Nephron progenitor cell (in vitro differentiated cells): ENCODE results near the gene COL18A1.

Experiments used
- DNase-seq: peaks from one replicate; pipeline ENCODE4 v3.0.0; 2021
- H3K27ac Mint-ChIP-seq: 2 replicates; pipeline ENCODE4 v1.8.0; 2021; ENCODE audit warnings: mild to moderate bottlenecking, moderate library complexity, mixed read lengths
- H3K27me3 Mint-ChIP-seq: 2 replicates; pipeline ENCODE4 v1.8.0; 2021; ENCODE audit warnings: mild to moderate bottlenecking, low read depth, mixed read lengths; ENCODE audit not compliant: poor library complexity
- H3K36me3 Mint-ChIP-seq: 2 replicates; pipeline ENCODE4 v1.8.0; 2021; ENCODE audit warnings: low read depth, mixed read lengths
- H3K4me1 Mint-ChIP-seq: 2 replicates; pipeline ENCODE4 v1.8.0; 2021; ENCODE audit warnings: mixed read lengths
- H3K4me3 Mint-ChIP-seq: 2 replicates; pipeline ENCODE4 v1.8.0; 2021; ENCODE audit warnings: mild to moderate bottlenecking, moderate library complexity, mixed read lengths
- H3K9me3 Mint-ChIP-seq: 2 replicates; pipeline ENCODE4 v1.8.0; 2021; ENCODE audit warnings: mild to moderate bottlenecking, moderate library complexity, mixed read lengths
- TF ChIP-seq, protein P1 (sequence below): fragments of 200-600 bp; sonication (generic); IDR thresholded peaks from 2 replicates; pipeline ENCODE4 v1.5.0; 2021; ENCODE audit warnings: antibody characterized with exemption

COL18A1 gene

GRCh38 chr21:45380566-45380965 is 24.4 kb upstream of the COL18A1 start:
- H3K4me3 Mint-ChIP-seq = no peak overlapping the region
- H3K9me3 Mint-ChIP-seq = peaks cover 13% of the 10 kb centered on the region
- peaks cover 36% of the 10 kb centered on the region for H3K4me1 Mint-ChIP-seq
- H3K27me3 Mint-ChIP-seq = peaks cover 20% of the 10 kb centered on the region
- no peak overlapping the region for H3K27ac Mint-ChIP-seq
- peaks cover 8% of the 10 kb centered on the region for H3K36me3 Mint-ChIP-seq
- TF ChIP-seq, protein P1, sequence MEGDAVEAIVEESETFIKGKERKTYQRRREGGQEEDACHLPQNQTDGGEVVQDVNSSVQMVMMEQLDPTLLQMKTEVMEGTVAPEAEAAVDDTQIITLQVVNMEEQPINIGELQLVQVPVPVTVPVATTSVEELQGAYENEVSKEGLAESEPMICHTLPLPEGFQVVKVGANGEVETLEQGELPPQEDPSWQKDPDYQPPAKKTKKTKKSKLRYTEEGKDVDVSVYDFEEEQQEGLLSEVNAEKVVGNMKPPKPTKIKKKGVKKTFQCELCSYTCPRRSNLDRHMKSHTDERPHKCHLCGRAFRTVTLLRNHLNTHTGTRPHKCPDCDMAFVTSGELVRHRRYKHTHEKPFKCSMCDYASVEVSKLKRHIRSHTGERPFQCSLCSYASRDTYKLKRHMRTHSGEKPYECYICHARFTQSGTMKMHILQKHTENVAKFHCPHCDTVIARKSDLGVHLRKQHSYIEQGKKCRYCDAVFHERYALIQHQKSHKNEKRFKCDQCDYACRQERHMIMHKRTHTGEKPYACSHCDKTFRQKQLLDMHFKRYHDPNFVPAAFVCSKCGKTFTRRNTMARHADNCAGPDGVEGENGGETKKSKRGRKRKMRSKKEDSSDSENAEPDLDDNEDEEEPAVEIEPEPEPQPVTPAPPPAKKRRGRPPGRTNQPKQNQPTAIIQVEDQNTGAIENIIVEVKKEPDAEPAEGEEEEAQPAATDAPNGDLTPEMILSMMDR = no peak
- no peak for DNase-seq

- H3K27me3 Mint-ChIP-seq = peaks cover 22% of the 10 kb centered on the region
- no peak overlapping the region for H3K4me3 Mint-ChIP-seq
- peaks cover 8% of the 10 kb centered on the region for H3K36me3 Mint-ChIP-seq
- H3K27ac Mint-ChIP-seq = no peak overlapping the region
- DNase-seq = no peak
- peaks cover 36% of the 10 kb centered on the region for H3K4me1 Mint-ChIP-seq
- H3K9me3 Mint-ChIP-seq = peaks cover 13% of the 10 kb centered on the region
- TF ChIP-seq, protein P1 = no peak
Observed at GRCh38 chr21:45381036-45381787, 23.8 kb upstream of the COL18A1 start.

- H3K4me3 Mint-ChIP-seq = no peak overlapping the region
- DNase-seq = no peak
- TF ChIP-seq, protein P1 = no peak
- H3K27me3 Mint-ChIP-seq = peaks cover 28% of the 10 kb centered on the region
- peaks cover 5% of the 10 kb centered on the region for H3K36me3 Mint-ChIP-seq
- H3K4me1 Mint-ChIP-seq = peaks cover 42% of the 10 kb centered on the region
- H3K27ac Mint-ChIP-seq = no peak overlapping the region
- H3K9me3 Mint-ChIP-seq = peaks cover 6% of the 10 kb centered on the region
Observed at GRCh38 chr21:45381865-45382696, 22.9 kb upstream of the COL18A1 start.

DNA sequence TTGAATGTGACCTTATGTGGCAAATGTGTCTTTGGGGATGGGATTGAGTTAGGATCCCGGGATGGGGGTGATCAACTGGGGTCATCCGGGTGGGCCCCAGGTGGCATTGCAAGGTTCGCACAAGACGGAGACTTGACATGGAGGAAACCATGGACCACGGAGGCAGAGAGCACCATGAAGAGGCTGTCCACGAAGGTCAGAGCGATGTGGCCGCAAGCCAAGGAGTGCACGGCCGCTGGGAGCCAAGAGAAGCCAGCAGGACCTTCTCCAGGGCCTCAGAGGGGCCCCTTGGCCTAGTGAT is 22.3 kb upstream of the COL18A1 start:
- no peak overlapping the region for H3K27ac Mint-ChIP-seq
- no peak for DNase-seq
- peaks cover under 1% of the 10 kb centered on the region for H3K9me3 Mint-ChIP-seq
- peaks cover 25% of the 10 kb centered on the region for H3K27me3 Mint-ChIP-seq
- peaks cover 47% of the 10 kb centered on the region for H3K4me1 Mint-ChIP-seq
- H3K36me3 Mint-ChIP-seq = no peaks in the 10 kb centered on the region
- TF ChIP-seq, protein P1 = no peak
- H3K4me3 Mint-ChIP-seq = no peak overlapping the region

- TF ChIP-seq, protein P1 = no peak
- DNase-seq = no peak
- Mint-ChIP-seq H3K9me3 (no peaks in the 10 kb centered on the region), H3K27ac (no peak overlapping the region), H3K36me3 (no peaks in the 10 kb centered on the region), H3K4me1 (peaks cover 48% of the 10 kb centered on the region), H3K27me3 (peaks cover 25% of the 10 kb centered on the region), H3K4me3 (no peak overlapping the region)
Observed at GRCh38 chr21:45383111-45383614, 21.8 kb upstream of the COL18A1 start.
